Measurements from ENCODE around the gene ULK3.

Gene ULK3

GRCh38 chr15:74815121-74815934 is 27.6 kb downstream of the ULK3 start:
- no peak for DNase-seq
- TF ChIP-seq POLR2A (IDR thresholded peaks at IDR 0.05; ENCODE audit: low read length) (no peak), GATA1 (IDR thresholded peaks at IDR 0.05; ENCODE audit: low read depth, low read length) (no peak)

- TF ChIP-seq GATA1 (IDR thresholded peaks at IDR 0.05; ENCODE audit: low read depth, low read length) (no peak), POLR2A (IDR thresholded peaks at IDR 0.05; ENCODE audit: low read length) (no peak)
- no peak for DNase-seq
Measured at GRCh38 chr15:74812533-74812932, 30.4 kb downstream of the ULK3 start, which contains the start of gene LMAN1L. LMAN1L (plus strand) TSS chr15:74812835; CDS start chr15:74812855, 20 bp downstream.

GRCh38 chr15:74809956-74810355 is 33.0 kb downstream of the ULK3 start:
- no peak for TF ChIP-seq GATA1 (IDR thresholded peaks at IDR 0.05; ENCODE audit: low read depth, low read length)
- TF ChIP-seq POLR2A (IDR thresholded peaks at IDR 0.05; ENCODE audit: low read length), result no peak
- DNase-seq, result no peak

DNA sequence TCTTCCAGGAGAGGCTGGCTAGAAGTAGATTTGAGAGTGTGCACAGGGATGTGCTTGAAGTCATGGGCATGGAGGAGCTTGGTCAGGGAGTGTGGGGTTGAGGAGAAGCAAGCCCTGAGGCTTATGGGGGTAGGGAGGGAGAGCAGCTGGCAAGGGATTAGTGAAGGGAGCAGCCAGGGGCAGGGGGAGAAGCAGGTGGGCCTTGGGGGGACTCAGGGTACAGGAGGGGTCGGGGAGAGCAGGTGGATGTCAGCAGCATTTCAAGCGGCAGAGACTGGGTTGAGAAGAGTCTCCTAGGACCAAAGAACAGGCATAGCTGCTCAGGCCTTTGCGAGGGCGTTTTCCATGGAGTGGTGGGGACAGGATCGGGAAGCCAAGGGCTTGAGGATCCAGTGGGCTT is 33.7 kb downstream of the ULK3 start:
- no peak for DNase-seq
- TF ChIP-seq GATA1 (IDR thresholded peaks at IDR 0.05; ENCODE audit: low read depth, low read length), result no peak
- no peak for TF ChIP-seq POLR2A (IDR thresholded peaks at IDR 0.05; ENCODE audit: low read length)

DNA sequence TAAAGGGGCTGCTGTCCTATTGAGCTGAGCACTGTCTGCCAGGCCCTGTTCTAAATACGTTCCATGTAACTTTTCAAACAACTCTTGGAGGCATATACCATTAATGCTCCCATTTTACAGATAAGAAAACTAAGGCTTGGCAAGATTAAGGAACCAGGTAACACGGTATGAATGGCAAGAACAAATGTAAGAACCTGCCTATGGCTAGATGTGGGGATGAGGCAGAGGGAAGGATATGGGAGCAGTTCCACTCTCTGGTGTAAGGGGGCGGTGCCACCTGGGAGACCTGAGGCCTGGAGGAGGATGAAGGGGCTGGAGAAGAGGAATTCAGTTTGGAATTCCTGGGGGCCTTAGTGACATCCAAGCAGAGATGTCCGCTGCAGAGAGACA is 34.1 kb downstream of the ULK3 start:
- TF ChIP-seq GATA1 (IDR thresholded peaks at IDR 0.05; ENCODE audit: low read depth, low read length) (no peak), POLR2A (IDR thresholded peaks at IDR 0.05; ENCODE audit: low read length) (no peak)
- no peak for DNase-seq

DNA sequence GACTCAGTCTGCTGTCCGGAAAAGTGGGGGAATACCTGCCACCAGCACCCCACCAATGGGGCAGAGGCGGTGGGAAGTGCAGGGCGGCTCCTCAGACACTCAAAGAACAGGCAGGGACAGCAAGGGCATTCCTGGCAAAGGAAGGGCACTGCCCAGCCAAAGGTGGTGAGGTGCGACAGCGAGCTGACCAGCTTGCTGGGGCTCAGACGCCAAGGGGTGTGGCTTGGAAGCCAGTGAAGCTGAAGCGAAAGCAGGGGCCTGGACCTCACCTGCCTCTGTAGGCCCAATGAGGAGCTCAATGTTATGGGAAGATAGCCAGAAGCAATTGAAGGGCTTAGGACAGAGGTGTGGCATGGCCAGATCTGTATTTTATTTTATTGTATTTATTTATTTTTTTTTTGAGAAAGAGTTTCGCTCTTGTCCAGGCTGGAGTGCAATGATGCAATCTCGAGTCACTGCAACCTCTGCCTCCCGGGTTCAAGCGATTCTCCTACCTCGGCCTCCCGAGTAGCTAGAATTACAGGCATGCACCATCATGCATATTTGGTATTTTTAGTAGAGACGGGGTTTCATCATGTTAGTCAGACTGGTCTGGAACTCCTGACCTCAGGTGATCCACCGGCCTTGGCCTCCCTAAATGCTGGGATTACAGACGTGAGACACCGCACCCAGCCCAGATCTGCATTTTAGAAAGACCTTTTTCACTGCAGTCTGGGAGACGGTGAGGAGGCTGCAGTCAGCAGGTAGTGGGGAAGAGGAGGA is 34.7 kb downstream of the ULK3 start:
- no peak for DNase-seq
- TF ChIP-seq POLR2A (IDR thresholded peaks at IDR 0.05; ENCODE audit: low read length) (no peak), GATA1 (IDR thresholded peaks at IDR 0.05; ENCODE audit: low read depth, low read length) (no peak)

DNA sequence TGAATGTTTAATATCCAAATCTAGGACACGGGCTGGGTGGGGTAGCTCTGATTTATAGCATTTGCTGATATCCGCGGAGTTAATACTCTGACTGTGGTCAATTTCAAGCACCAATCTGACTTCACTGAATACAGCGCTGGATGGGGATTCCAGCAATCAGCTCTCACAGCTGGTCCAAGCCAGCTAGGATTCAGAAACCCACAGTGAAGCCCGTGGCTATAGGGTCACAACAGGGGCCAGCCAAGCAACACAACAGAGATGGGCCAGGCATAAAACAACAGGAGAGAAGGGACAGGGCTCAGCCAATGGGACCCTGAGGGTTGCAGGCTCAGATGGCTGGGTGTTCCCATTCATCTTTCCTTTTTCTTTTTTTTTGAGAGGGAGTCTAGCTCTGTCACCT is 35.7 kb downstream of the ULK3 start:
- DNase-seq, result no peak

DNA sequence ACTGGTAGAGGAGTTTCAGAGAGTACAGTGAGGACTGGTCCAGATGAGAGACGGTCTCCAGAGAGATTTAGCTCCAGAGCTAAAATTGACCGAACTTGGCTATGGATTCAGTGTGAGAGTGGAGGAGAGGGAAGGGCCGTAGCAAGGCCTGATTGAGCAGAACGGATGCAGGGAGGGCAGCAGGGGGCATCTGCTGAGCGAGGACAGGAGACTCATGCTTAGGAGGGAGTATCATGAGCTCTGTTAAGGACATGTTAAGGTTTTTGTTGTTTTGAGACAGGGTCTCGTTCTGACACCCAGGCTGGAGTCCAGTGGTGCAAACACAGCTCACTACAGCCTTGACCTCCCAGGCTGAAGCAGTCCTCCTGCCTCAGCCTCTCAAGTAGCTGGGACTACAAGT is 38.0 kb downstream of the ULK3 start:
- no peak for TF ChIP-seq POLR2A (IDR thresholded peaks at IDR 0.05; ENCODE audit: low read length)
- TF ChIP-seq GATA1 (IDR thresholded peaks at IDR 0.05; ENCODE audit: low read depth, low read length), result no peak
- no peak for DNase-seq

More for the DNA sequence above, 35.7 kb downstream of the ULK3 start:
- TF ChIP-seq POLR2A (IDR thresholded peaks at IDR 0.05; ENCODE audit: low read length), result no peak
- TF ChIP-seq GATA1 (IDR thresholded peaks at IDR 0.05; ENCODE audit: low read depth, low read length), result no peak

DNA sequence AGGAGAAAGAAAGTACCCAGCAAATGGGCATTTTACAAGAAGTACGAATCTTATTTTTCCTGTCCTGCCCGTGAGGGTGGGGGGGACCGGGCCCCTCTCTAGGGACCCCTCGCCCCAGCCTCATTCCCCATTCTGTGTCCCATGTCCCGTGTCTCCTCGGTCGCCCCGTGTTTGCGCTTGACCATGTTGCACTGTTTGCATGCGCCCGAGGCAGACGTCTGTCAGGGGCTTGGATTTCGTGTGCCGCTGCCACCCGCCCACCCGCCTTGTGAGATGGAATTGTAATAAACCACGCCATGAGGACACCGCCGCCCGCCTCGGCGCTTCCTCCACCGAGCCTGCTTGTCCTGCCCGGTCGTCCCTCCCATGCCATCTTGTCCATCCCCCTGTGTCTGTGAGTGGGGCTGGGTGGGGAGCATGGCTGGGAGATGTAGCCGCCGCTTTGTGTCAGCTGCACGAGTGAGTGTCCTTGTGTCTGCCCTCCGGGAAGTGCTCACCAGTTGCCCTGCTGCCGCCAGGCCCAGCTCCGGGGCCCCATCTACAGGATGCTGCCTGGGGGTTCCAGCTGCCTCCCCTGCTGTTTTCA is 40.0 kb downstream of the ULK3 start:
- TF ChIP-seq POLR2A (IDR thresholded peaks at IDR 0.05; ENCODE audit: low read length) (no peak), GATA1 (IDR thresholded peaks at IDR 0.05; ENCODE audit: low read depth, low read length) (no peak)
- no peak for DNase-seq

DNA sequence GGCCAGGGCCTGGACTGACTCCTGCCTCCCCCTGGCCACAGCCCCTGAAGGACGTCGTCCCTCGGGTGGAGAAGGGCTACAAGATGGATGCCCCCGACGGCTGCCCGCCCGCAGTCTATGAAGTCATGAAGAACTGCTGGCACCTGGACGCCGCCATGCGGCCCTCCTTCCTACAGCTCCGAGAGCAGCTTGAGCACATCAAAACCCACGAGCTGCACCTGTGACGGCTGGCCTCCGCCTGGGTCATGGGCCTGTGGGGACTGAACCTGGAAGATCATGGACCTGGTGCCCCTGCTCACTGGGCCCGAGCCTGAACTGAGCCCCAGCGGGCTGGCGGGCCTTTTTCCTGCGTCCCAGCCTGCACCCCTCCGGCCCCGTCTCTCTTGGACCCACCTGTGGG is 40.7 kb downstream of the ULK3 start:
- no peak for DNase-seq
- TF ChIP-seq GATA1 (IDR thresholded peaks at IDR 0.05; ENCODE audit: low read depth, low read length) (no peak), POLR2A (IDR thresholded peaks at IDR 0.05; ENCODE audit: low read length) (no peak)

- TF ChIP-seq POLR2A (IDR thresholded peaks at IDR 0.05; ENCODE audit: low read length) (no peak), GATA1 (IDR thresholded peaks at IDR 0.05; ENCODE audit: low read depth, low read length) (no peak)
- DNase-seq, result no peak
Measured at GRCh38 chr15:74801311-74801997, 41.5 kb downstream of the ULK3 start.

DNA sequence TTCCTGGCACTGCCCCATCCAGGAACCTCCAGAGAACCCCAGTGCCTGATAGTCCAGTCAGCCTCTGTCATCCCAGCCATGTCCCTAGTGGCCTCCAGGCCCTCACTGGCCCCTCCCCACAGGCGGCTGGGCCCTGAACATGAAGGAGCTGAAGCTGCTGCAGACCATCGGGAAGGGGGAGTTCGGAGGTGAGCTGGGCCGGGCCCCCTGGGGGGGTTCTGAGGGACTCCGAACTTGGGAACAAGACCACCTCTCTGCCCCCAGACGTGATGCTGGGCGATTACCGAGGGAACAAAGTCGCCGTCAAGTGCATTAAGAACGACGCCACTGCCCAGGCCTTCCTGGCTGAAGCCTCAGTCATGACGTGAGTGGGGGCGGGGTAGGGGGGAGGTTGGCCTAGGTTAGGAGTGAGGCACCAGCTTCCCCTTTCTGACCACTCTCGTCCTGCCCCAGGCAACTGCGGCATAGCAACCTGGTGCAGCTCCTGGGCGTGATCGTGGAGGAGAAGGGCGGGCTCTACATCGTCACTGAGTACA is 42.3 kb downstream of the ULK3 start:
- no peak for DNase-seq
- TF ChIP-seq POLR2A (IDR thresholded peaks at IDR 0.05; ENCODE audit: low read length) (no peak), GATA1 (IDR thresholded peaks at IDR 0.05; ENCODE audit: low read depth, low read length) (no peak)

DNA sequence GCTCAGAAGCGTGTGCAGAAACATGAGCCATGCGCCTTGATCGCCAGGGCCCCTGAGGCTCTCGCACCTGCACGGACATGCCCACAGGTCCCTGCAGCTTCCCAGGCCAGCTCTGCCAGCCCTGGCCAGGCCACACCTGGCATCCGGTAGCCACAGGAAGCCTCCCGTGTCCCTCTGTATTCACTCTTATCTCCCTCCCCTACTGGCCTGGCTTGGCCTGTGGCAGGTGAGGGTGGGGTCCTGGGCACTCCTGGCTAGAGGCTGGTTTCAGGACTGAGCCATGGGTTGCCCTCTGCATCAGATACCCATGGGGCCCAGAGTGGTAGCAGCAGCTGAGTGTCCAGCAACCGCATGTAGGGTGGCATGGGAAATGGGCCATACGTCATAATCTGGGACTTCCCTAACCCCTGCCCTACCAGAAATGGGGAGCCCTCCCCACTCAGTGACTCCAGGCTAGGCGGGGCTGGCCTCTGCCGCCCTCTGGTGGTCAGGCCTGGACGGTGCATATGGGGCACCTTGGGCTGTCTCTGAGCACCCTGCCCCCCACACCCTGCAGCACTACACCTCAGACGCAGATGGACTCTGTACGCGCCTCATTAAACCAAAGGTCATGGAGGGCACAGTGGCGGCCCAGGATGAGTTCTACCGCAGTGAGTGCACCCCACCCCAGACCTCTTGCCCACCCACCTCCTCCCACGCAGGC is 42.9 kb downstream of the ULK3 start:
- peak; percentile 74 to 87 for DNase-seq

More for the DNA sequence above, 42.9 kb downstream of the ULK3 start:
- TF ChIP-seq GATA1 (IDR thresholded peaks at IDR 0.05; ENCODE audit: low read depth, low read length) (no peak), POLR2A (IDR thresholded peaks at IDR 0.05; ENCODE audit: low read length) (no peak)

All from erythroblast (primary cell).